Measurements from ENCODE around the gene NUMBL.

GRCh38 chr19:40627486-40628279 is 62.8 kb downstream of the NUMBL start:
- TF ChIP-seq CTCF (IDR thresholded peaks at IDR 0.05), result no peak
- no peak for TF ChIP-seq EP300 (IDR thresholded peaks at IDR 0.05)

All from suprapubic skin (tissue), 3 donors.